BE2C (cell line): Measurements from ENCODE around the gene CYP2U1.

Experiments used
- DNase-seq: peaks from one replicate; pipeline ENCODE4 v3.0.0-alpha.2; 2020
- H3K27me3 ChIP-seq: fragments of 250-450 bp; sonication (Bioruptor Pico); 2 replicates; pipeline ENCODE4 v1.5.1; 2020; ENCODE audit warnings: mild to moderate bottlenecking
- H3K36me3 ChIP-seq: fragments of 250-450 bp; sonication (Bioruptor Pico); 2 replicates; pipeline ENCODE4 v1.5.1; 2020; ENCODE audit warnings: mild to moderate bottlenecking
- H3K4me1 ChIP-seq: fragments of 250-450 bp; sonication (Bioruptor Pico); 2 replicates; pipeline ENCODE4 v1.5.1; 2020
- H3K4me3 ChIP-seq: 2 replicates; pipeline ENCODE4 v1.5.1; 2011; ENCODE audit warnings: low read depth, low read length
- H3K9me3 ChIP-seq: fragments of 250-450 bp; sonication (Bioruptor Pico); 2 replicates; pipeline ENCODE4 v1.5.1; 2020
- TF ChIP-seq, protein P1 (sequence below): IDR thresholded peaks from 2 replicates; pipeline ENCODE4 v1.5.1; 2012; ENCODE audit warnings: mild to moderate bottlenecking, low read depth, low read length

Gene CYP2U1

DNA sequence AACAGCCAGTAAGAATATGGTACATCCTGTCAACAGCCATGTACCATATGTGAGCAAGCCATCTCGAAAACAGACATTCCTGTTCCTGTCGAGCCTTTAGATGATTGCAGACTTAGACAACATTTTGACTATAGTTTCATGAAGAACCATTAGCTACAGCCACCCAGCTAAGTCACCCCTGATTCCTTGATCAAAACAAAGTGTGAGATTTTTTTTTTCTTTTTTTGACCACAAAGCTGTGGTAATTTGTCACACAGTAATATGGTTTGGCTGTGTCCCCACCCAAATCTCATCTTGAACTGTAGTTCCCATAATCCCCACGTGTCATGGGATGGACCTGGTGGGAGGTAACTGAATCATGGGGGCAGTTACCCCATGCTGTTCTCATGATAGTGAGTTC is 43.2 kb downstream of the CYP2U1 start:
- Histone ChIP-seq H3K27me3 (no peaks in the 10 kb centered on the region; the same call in 1 of the 2 replicates), H3K4me1 (no peaks in the 10 kb centered on the region), H3K36me3 (no peaks in the 10 kb centered on the region), H3K9me3 (no peaks in the 10 kb centered on the region), H3K4me3 (no peak overlapping the region)
- no peak for DNase-seq
- TF ChIP-seq, protein P1, sequence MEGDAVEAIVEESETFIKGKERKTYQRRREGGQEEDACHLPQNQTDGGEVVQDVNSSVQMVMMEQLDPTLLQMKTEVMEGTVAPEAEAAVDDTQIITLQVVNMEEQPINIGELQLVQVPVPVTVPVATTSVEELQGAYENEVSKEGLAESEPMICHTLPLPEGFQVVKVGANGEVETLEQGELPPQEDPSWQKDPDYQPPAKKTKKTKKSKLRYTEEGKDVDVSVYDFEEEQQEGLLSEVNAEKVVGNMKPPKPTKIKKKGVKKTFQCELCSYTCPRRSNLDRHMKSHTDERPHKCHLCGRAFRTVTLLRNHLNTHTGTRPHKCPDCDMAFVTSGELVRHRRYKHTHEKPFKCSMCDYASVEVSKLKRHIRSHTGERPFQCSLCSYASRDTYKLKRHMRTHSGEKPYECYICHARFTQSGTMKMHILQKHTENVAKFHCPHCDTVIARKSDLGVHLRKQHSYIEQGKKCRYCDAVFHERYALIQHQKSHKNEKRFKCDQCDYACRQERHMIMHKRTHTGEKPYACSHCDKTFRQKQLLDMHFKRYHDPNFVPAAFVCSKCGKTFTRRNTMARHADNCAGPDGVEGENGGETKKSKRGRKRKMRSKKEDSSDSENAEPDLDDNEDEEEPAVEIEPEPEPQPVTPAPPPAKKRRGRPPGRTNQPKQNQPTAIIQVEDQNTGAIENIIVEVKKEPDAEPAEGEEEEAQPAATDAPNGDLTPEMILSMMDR: no peak

DNA sequence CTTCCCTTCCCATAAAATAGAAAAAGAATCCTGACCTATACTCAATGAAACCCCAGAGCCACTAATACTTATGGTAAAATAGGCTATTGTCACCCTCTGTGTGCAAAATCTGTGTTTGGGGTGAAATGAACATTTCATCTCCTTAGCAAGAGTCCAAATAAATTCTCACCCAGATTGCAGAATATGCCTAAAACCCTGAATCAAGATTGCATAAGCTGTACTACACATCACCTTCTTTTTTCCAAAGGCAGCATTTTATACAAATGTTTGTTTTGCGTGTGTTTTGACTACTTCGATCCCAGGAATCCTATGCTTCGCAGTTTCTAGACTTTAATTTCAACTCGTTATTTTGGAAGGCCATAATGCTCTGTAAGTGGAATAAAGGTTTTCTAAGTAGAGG is 46.1 kb downstream of the CYP2U1 start:
- Histone ChIP-seq H3K4me3 (no peak overlapping the region), H3K4me1 (no peaks in the 10 kb centered on the region), H3K27me3 (no peaks in the 10 kb centered on the region; the same call in 1 of the 2 replicates), H3K36me3 (no peaks in the 10 kb centered on the region), H3K9me3 (no peaks in the 10 kb centered on the region)
- DNase-seq: no peak
- TF ChIP-seq, protein P1: no peak

DNA sequence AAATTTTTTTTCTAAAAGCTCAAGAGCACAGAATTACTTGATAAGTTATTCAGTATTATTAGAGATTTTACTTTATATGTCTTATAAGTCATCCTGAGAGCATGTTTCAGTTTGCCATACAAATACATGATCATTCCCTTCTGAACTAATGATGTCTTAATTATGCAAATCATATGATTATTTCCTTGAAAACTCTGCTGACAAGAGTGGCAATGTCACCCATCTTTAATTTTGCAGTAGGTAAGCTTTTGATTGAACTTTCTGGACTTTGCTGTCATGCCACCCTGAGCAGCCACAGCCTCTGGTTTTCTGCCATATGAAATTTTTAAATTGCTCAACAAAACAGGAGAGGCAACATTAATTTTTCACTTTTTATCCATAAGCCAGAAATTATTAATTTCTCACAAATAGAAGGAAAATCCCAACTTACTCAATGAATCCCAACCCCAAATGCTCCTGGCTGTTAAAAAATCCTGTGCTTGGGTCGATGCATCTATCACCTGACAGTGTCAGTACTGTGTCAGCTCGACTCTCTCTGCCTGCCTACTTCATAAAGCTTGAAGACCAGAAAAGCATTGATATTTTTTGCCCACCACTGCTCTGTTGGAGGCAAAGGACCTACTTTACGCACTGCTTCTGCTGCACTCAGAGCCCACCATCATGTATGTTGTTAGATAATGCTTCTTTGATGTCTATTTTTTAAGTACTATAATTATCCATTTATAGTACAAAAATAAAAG is 46.8 kb downstream of the CYP2U1 start:
- Histone ChIP-seq H3K4me3 (no peak overlapping the region), H3K4me1 (no peaks in the 10 kb centered on the region), H3K36me3 (no peaks in the 10 kb centered on the region), H3K9me3 (no peaks in the 10 kb centered on the region), H3K27me3 (no peaks in the 10 kb centered on the region)
- TF ChIP-seq, protein P1: no peak
- no peak for DNase-seq

DNA sequence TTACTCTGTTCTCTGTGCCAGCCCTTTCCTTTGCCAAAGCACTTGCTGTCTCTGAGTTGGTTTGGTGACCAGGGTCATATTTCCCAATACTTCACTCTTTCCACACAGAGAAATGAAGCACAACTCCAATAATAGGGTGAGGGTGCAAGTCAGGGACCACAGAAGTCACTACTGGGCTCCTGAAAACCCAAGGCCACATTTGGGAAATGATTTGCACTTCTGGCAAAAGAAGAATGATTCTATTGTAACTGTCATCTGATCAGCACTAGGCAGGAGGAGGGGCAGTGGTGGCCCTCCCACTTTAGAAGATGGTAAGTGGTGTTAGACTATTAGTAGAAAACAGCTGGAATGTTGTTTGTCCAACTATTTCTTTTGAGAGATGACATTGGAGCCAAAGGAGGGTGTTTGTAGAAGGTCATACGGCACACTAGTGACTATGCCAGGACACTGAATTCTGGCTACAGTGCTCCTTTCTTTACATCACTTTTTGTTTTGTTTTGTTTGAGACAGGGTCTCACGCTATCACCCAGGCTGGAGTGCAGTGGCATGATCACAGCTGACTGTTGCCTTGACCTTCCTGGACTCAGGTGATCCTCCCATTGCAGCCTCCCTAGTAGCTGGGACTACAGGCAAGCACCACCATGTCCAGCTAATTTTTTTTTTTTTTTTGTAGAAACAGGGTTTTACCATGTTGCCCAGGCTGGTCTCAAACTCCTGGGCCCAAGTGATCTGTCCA is 47.5 kb downstream of the CYP2U1 start:
- Histone ChIP-seq H3K4me1 (no peaks in the 10 kb centered on the region), H3K9me3 (no peaks in the 10 kb centered on the region), H3K36me3 (no peaks in the 10 kb centered on the region), H3K4me3 (no peak overlapping the region), H3K27me3 (no peaks in the 10 kb centered on the region)
- TF ChIP-seq, protein P1: no peak
- DNase-seq: no peak

DNA sequence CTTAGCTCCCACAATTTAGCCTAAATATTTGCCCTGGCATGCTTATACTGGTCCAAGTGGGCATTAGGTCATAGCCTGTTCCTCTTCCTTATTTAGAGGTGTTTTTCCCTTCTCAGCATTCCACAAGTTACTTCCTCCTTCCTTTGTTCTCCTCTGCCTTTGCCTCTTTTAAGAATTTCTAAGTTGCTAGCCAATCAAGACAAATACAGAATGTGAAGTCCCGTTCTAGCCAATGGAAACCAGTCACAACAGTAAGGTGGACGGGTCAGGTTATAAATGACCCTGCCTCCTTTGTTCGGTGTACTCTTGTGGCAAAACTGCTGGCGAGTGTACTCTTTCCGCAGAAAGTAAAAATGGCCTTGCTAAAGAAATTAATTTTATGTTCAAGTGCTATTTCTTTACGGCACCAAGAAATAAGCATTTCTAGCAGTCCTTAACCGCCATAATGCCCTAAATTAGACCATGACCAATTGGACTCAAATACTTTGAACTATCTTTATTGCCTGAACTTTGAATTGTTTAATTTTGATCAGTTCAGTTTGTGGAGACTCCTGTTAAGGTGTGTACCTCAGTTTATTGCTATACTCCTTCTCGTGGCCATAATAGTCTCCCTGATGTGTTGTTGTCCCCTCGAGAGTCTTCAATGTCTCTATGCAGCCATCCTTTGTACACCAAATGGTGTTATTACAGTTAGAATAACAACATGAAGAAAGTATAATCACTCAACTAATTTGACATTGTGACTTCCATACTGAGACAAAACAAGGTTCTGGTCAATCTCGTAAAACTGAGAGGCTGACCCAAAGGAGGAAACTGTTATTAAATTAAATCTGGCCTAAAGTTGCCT is 56.8 kb downstream of the CYP2U1 start:
- H3K4me3 ChIP-seq: no peak overlapping the region
- no peak for DNase-seq
- TF ChIP-seq, protein P1: no peak
- H3K9me3 ChIP-seq: no peaks in the 10 kb centered on the region
- no peaks in the 10 kb centered on the region for H3K4me1 ChIP-seq
- H3K36me3 ChIP-seq: no peaks in the 10 kb centered on the region
- H3K27me3 ChIP-seq: no peaks in the 10 kb centered on the region
